Measurements from ENCODE around the gene ADORA2A.

DNA sequence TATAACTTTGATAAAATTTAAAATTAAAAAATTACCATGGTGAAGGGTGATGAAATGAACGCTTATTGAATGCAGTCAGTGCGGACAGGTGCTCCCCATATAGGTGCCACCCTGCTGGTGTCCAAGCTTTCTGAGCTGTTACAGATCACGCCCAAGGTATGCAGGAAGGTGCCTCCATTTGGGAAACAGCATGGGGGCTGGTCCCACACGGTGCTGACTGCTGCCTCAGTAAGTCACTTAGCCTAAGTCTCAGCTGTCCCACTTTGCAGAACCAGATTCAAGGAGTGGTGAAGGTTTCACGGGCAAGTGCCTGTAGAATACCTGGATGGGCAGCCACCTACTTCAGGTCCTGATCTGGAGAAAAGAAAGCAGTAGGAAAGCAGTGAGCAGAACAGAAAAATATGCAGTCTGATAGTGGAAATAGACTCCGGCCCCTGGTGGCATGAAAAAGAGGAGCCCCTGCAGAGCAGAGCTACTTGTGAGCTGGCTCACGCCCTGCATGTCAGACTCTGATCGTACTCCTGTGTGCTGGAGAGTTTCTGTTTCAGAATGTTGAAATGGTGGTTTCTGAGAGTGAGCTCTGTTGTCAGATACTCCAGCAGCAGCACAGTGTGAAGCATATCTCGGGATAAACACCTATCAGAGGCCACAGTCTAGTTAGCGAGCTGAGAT is 33.2 kb downstream of the ADORA2A start:
- no peak for TF ChIP-seq EP300 (IDR thresholded peaks at IDR 0.05)
- no peak for TF ChIP-seq CTCF (IDR thresholded peaks at IDR 0.05)

Measured in stomach (tissue), 4 donors.